Pulmonary artery endothelial cell (primary cell): ENCODE data around the gene RHBDL1. TPM values are rescaled to one million over a fixed set of nuclear protein-coding genes. Genes with fewer than 3 reads are reported as not detected.

Experiments
- DNase-seq: peaks from one replicate; pipeline ENCODE4 v3.0.0-alpha.2; 2011; ENCODE audit warnings: low read depth, low spot score
- total RNA-seq: library from RNA; depleted of rRNA; stranded (reverse); fragments of >200 nt; gene quantifications from 2 replicates; pipeline ENCODE4 v1.2.3, GENCODE V29; 2014

Gene RHBDL1
- total RNA-seq, 1 donor from 2014 or later: 0.73 TPM

DNA sequence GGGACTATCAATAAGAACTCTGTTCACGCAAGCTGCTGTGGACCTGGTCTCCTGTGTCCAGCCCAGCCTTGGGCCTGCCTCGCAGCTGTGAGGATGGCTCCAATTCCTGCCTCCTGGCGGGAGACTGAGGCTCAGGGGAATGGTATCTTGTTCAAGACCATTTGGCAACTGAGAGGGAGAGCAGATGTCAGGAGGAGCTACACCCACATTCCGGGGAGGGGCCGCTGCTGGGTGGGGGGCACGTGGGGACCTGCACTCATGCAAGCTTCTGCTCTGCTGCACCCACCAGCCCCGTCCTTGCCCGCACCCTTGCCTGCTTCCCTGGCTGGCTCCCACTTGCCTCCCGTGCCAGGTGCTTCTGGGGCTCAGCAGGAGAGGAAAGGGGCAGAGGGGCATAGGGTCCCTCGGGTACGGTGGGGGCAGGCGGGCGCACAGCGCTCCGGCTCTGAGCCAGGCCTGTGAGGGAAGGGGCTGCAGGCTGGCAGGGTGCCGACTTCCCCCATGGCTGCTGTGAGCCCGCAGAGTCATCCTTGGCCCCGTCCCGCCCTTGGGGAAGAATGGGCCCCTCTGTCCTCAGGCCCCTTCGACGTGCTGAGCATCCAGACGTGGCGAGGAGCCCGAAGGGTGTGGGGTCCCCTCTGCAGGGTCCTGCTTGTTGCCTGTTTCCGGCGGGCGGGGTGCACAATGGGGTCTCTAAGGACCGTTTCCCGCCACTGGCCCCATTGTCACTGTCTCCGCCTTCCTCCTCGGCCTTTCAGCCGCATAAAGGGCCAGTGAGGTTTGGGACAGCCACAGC lies 42.2 kb downstream of the RHBDL1 start:
- DNase-seq: no peak

DNA sequence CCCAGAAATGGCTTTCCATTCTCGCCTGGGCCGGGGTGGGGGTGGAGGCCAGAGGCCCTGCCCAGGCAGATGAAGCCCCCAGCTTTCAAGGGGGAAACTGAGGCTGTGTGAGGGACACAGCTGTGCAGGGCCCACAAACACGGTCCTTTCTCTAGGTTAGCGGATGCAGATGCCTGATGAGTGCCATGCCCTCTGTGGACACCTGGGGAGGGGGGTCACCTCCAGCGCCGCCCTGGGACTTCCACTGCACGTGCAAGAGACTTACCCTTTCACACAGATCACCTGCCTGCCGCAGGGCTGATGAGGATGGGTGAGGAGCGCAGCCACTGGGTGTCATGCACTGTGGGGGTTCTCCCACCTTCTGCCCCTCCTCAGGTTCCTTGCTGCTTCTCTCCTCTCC lies 42.9 kb downstream of the RHBDL1 start:
- DNase-seq: no peak

DNA sequence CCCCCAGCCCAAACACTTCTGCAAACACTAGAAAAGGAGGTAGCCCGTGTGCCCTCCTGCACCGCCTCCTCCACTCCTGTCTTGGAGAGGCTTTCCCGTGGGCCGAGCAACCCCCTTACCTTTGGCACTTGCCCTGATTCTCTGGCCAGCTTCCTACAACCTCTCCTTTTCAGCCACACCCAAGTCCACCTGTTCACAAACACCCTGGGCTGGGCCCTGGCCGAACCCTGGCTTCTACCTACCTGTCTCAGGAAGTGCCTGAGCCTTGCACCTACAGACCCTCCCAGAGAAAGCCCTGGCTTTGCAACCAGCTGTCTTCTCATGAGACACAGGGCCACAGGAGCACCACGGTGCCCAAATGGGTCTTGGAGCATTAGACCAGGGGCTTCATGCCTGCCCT lies 43.5 kb downstream of the RHBDL1 start:
- DNase-seq: no peak

DNA sequence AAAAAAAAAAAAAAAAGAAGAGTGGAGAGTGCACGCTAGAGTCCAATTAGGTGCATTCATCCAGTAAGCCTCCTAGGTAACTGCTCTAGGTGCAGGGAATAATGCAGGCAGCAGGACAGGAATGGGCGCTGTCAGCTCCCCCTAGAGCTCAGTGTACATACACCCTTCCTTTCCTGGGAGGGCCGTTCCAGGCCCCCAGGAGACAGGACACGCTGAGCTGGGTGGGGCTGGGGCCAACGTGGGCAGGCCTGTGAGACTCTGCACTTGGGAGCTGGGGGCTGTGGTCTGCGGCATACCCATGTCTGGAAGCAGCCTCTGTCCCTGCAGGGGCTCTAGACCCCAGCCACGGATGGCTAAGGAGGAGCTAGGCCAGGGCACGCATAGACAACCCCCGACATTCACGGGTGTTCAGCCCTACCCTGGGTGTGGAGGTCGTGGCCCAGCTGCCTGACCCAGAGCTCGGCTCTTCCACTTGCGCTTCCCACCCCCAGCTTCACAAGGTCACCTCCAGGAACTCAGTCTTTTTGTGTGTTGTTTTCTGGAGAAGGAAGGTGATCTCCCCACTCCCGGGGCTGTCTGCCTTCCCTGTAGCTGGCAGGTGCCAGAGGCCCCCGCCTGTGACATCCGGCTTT lies 44.5 kb downstream of the RHBDL1 start:
- no peak for DNase-seq

DNA sequence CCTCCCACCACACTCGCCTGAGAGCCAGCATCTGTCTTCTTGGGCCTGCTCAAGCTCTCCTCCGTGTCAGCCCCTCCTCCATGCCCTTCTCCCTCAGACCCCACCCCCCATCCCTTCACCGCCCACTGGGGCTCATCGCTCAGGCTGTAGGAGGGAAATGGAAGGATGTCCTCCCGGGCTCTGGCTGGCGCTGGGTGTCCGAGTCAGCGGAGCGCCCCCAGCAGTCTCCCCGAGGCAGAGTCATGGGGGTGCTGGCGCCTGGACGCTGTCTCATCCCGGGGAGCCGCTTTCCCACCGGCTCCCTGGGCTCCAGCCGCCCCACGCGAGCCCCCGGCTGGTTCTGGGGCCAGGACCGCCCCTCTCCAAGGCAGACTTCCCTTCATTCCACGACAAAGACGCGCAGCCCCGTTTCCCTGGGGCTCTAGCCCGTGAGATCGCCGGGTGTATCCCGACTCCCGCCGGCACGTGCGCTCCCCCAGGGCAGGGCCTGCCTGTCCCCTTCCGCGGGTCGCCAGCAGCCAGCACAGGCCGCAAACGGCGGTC lies 45.0 kb downstream of the RHBDL1 start:
- no peak for DNase-seq

DNA sequence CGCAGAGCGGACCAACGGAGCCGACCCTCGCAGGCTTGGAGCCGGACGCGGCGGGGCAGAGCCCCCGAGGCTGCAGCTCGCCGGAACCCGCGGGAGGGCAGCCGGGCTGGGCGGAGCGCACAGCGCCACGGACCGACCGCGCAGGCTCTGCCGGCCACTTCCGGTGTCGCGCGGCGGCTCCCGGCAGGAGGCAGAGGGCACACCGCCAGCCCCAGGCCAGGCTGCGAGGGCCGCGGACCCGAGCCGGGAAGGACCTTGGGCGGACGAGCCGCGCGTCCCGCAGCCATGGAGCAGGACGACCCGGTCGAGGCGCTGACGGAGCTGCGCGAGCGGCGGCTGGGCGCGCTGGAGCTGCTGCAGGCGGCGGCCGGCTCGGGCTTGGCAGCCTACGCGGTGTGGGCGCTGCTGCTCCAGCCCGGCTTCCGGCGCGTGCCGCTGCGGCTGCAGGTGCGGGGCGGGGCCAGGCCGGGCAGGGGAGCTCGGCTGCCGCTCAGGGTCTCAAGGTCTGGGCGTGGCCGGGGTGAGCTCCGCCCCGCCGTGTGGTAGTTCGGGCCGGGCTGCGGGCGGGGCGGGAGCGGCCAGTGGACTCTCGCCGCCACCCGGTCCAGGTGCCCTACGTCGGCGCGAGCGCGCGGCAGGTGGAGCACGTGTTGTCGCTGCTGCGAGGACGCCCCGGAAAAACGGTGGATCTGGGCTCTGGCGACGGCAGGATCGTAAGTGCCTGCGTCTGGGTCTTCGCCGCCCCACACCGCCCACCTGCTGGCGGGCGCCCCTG lies 45.7 kb downstream of the RHBDL1 start, which contains the start of gene ANTKMT:
ANTKMT (plus strand) TSS at position 157 of the 775 bp plus-strand sequence; CDS start at position 286, 129 bp downstream.
- DNase-seq: no peak

DNA sequence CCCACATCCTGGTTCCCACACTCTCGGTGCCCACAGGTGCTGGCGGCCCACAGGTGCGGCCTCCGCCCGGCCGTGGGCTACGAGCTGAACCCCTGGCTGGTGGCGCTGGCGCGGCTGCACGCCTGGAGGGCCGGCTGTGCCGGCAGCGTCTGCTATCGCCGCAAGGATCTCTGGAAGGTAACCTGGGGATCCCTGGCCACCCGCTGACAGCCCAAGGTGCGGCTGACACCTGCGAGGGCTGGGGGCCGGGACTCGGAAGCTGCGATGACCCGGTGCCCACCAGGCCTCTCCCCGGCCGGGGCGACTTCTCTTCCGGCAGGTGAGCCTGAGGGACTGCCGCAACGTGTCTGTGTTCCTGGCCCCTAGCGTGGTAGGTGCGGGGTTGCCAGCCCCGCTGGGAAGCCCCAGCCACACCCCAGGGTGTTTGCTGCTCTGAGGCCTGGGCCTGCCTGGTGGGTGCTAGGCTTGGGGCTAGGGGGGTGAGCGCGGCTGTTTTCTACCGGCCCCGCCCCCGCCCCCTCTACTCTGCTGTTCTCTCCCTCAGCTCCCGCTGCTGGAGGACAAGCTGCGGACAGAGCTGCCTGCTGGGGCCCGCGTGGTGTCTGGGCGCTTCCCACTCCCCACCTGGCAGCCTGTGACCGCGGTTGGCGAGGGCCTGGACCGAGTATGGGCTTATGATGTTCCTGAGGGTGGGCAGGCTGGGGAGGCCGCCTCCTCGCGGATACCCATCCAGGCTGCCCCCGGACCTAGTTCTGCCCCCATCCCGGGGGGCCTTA lies 46.5 kb downstream of the RHBDL1 start:
- no peak for DNase-seq

DNA sequence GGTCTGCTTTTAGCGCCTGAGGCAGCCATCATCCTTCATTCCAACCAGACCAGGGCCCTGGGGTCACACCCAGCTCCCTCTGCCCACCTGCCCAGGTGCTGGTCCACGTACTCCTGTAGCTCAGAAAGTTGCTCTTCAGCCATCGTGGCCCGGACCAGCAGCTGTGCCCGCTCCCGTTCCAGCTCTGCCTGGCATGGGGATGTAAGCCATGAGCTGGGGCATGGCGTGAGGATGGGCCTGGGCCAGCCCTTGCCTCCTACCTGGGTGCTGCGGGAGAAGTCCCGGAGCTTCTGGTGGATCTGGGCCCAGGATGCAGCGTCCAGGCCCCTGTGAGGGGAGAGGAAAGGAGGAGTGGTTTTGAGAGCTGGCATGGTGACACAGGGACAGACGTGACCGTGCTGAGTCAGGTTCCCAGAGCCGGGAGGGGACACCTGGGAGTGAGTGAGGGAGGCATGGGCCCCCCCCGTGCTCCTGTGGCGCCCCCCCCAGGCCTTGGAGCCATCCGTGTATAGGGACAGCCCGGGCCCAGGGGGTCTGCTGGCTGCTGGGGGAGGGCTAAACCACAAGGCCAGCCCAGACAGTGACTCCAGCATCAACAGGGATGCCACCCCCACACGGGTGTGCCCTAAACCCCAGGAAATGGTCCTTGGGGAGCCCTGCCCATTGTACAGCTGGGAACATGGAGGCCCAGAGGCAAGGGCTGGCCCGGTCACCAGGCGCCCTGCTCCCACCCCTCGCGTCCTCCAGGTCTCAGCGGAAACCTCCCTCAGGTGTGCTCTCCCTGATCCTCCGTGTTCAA lies 47.6 kb downstream of the RHBDL1 start:
- DNase-seq: no peak

DNA sequence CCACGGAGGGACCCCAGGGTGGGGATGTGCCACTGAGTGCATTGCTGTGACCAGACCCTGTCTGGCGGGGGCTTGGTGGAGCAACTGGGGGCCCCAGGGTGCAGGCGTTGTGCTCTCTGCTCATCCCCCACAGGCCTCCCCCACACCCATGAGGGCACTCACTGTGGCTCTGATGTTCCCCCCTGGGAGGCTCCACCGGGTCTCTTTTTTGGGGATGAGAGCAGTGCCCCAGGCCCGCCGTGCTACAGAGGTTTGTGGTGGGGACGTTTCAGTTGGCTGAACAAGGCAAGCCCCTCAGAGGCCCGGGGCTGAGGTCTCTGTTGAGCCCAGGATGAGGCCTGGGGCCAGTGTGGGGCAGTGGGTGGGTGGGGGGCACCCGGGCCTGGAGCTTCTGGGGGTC lies 48.2 kb downstream of the RHBDL1 start:
- no peak for DNase-seq

DNA sequence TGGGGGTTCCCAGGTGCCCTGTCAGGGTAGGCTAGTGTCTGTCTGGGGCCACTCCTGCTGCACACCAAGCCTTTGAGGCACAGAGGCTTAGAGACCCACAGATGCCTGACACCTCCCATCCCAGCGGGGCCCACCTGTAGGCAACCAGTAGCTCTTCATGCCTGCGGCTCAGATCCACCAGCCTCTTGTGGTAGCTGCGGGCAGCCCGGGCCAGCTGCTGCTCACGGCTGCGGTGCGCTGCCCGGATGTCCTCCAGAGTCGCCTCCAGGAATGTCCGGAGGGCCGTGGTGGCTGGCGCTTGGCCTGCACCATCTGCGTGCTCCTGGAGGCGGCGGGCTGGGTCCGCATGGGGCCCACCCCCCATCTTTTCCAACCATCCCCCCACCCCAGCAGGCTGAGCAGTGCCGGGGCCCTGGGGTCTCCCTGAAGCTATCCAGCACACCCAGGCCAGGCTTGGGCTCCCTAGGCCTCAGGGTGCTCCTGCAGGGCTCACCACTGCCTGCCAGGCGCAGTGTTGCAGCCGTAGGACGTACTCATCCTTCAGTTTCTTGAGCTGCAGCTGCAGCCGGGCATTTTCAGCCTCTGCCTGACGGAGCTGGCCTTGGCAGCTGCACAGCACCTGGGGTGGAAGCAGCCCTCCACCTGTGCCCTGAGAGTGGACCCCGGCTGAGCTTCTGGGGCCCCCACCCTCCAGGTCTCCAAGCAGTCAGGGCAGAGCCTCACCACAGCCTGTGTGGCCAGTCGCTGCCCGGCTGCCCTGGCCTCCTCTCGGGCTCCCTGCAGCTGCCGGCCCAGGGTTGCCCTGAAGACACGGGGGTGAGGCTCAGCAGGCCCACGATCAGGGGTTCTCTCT lies 48.9 kb downstream of the RHBDL1 start:
- DNase-seq: no peak

DNA sequence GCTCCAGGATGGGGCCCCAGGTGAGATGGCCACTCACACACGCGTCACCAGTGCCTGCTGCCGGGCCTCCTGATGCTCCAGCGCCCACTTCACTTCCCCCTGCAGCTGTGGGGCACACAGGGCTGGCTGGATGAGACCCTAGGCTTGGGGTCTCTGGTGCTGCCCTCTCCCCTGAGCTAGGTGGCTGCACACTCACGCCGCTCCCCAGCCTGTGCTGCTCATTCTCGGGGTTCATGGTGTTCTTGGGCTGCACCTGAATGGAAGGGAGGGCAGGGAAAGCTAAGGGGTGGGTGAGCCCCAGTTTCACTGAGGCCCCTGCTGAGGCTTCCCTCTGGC lies 49.5 kb downstream of the RHBDL1 start:
- DNase-seq: no peak

DNA sequence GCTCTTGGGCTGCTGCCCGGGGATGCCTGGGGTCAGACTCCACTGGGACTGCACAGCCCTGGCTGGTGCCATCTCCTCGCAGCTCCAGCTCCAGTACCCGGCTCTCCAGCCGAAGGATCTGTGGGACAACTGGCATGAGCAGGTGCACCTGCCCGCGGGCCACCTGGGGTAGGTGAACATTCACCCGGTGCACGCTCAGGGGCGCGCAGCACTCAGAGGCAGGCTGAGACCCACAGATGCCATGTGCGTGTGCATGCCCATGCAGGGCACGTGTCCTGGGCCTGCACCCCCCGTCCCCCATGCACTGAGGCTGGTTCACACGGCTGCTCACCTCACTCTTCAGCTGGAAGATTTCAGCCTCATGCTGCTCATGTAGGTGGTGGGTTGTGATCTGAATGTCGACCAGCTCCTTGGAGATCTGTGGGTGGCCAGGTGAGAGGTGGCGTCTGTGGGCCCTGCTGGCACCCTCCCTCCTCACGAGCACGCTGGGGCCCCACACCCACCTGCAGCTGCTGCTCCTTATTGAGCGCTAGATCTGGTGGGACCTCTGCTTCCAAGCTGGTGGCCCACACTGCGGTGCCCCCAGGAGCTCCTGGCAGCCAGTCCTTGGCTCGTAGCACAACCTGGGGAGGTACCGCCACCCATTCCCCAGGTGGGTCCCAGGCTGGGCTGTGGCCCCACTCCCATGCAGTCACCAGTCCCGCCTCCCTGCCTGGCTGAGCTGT lies 50.2 kb downstream of the RHBDL1 start:
- no peak for DNase-seq

DNA sequence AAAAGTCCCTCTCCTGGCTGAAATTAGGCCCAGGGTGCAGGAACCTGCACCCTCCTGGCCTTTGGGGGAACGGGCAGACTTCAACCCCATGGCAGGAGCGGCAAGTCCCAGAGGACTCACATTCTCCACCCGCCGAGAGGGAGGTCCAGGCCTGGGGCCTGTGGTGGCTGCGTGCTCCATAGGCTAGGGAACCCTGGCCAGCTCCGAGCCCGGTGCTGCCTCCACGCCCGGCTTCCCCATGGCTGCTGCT lies 50.6 kb downstream of the RHBDL1 start:
- DNase-seq: no peak

DNA sequence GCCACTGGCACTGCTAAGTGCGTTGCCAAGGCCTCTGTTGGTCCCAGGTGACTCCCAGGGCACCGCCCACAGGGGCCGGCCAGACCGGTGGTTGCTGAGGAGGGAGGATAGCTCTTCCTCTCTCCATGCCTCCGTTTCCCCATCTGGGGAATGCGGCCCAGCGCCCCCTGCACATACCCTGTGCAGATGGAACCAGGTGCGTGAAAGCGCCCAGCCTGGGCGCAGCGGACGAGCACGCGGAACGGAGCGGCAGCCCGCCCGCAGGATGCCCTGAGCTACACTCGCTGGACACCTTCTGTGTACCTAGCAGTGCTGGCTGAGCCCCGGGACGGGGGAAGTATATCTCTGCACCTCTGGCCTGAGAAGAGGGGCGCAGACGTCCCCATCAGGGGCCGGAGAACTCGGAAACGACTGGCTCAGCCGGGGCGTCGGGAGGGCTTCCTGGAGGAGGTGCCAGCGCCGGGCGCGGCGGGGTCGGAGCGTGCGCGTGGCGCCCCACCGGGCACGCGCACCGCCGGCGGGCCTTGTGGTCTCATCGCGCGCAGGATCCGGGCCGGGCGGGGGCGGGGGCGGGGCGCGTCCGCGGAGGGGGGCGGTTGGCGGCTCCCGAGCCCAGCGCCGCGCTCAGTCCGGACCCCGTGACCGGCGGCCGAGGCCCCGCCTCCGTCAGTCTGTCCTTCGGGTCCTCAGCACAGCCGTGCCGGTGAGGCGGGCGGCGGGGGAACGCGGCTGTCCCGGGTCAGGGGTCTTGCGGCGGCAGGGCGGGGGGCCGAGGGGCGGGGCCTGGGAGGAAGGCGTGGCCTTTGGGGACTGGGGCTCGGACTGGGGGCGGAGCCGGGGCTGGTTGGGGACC lies 51.2 kb downstream of the RHBDL1 start, which contains the start of the genes CCDC78 and HAGHL:
CCDC78 (minus strand) TSS at position 6 of the 853 bp plus-strand sequence. CDS start 76 bp downstream, outside the sequence.
HAGHL (plus strand) TSS at position 669 of the 853 bp plus-strand sequence. CDS start 404 bp downstream, outside the sequence.
- DNase-seq: no peak

DNA sequence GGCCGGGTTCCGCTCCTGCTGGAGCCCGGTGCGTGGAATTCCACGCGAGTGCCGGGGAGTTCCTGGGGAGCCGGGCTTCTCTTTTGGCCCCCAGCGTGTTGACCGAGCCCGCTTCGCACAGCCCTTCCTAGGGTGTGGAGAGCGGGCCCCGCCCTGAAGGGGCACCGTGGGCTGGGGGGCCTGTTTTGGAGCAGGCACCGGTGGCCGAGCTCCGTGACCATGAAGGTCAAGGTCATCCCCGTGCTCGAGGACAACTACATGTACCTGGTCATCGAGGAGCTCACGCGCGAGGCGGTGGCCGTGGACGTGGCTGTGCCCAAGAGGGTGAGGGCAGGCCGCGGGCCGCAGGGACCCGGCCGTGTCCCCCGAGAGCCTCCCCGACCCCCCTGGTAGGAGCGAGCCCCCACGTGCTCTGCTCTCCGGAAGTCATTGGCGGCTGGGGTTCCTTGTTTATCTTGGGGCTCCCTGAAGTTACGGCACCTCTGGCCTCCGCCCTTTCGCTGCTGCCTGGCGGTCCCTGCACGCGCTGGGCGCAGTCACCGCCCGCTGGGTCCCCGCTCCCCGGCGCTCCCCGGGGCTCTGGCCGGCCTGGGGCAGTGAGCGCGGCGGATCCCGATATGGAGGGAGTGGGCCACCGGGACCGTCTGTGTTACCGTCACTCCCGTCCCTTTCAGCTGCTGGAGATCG lies 52.0 kb downstream of the RHBDL1 start:
- DNase-seq: no peak
